OCI-LY7 (cell line): ENCODE results near the gene APOBEC3A. TPM values are rescaled to one million over a fixed set of nuclear protein-coding genes. Genes with fewer than 3 reads are reported as not detected.

Experiments
- BruUV-seq: library from RNA; stranded (reverse); fragments of 400-500 nt; replicated peaks from 2 replicates; lab custom pipeline; 2021; lab: Mats Ljungman, UMichigan
- CTCF ChIA-PET: fragments of 300-600 bp; sonication (Branson Sonifier 250); formaldehyde crosslinking; loops from one replicate; lab custom pipeline; 2022; ENCODE audit warnings: antibody characterized with exemption; ENCODE audit not compliant: unreplicated experiment; lab: Charles Lee
- POLR2A ChIA-PET: fragments of 300-600 bp; sonication (Branson Sonifier 250); formaldehyde crosslinking; loops from one replicate; lab custom pipeline; 2022; ENCODE audit warnings: antibody characterized with exemption; lab: Charles Lee
- DNase-seq: peaks from one replicate; pipeline ENCODE4 v3.0.0-alpha.2; 2015; ENCODE audit warnings: low spot score
- H2AFZ ChIP-seq: fragments of 200-600 bp; sonication (generic), shearing (Covaris generic); 2 replicates; pipeline ENCODE4 v1.6.1; 2014; ENCODE audit warnings: mild to moderate bottlenecking, antibody characterized with exemption, low read length, moderate library complexity
- H3K27ac ChIP-seq: fragments of 200-600 bp; sonication (generic); 2 replicates; pipeline ENCODE4 v1.5.1; 2014; ENCODE audit warnings: mixed run types, low read depth, mild to moderate bottlenecking, moderate library complexity, low read length, inconsistent platforms; ENCODE audit not compliant: poor library complexity, severe bottlenecking
- H3K36me3 ChIP-seq: fragments of 200-600 bp; sonication (generic); 2 replicates; pipeline ENCODE4 v1.6.1; 2014; ENCODE audit warnings: mild to moderate bottlenecking, antibody characterized with exemption, low read length, moderate library complexity, mixed read lengths; ENCODE audit not compliant: insufficient read depth
- H3K4me1 ChIP-seq: fragments of 200-600 bp; sonication (generic); 2 replicates; pipeline ENCODE4 v1.5.1; 2014; ENCODE audit warnings: mild to moderate bottlenecking, low read length; ENCODE audit not compliant: insufficient read depth, poor library complexity, severe bottlenecking
- H3K4me2 ChIP-seq: fragments of 200-600 bp; sonication (generic); 2 replicates; pipeline ENCODE4 v1.6.1; 2014; ENCODE audit warnings: mild to moderate bottlenecking, low read length
- H3K4me3 ChIP-seq: fragments of 200-600 bp; sonication (generic); 2 replicates; pipeline ENCODE4 v1.5.1; 2014; ENCODE audit warnings: mild to moderate bottlenecking, low read depth, low read length; ENCODE audit not compliant: poor library complexity, severe bottlenecking
- H3K79me2 ChIP-seq: fragments of 200-600 bp; sonication (generic); 2 replicates; pipeline ENCODE4 v1.6.1; 2016; ENCODE audit warnings: low read depth, mild to moderate bottlenecking, low read length, moderate library complexity, mixed read lengths; ENCODE audit not compliant: insufficient read depth
- H3K9me2 ChIP-seq: fragments of 200-600 bp; sonication (generic); 2 replicates; pipeline ENCODE4 v1.6.1; 2016; ENCODE audit warnings: mild to moderate bottlenecking, low read length, mixed read lengths; ENCODE audit not compliant: insufficient read depth
- H3K9me3 ChIP-seq: fragments of 200-600 bp; sonication (generic); 2 replicates; pipeline ENCODE4 v1.6.1; 2014; ENCODE audit warnings: mild to moderate bottlenecking, mixed run types, low read length, mixed read lengths
- H4K20me1 ChIP-seq: fragments of 200-600 bp; sonication (generic); 2 replicates; pipeline ENCODE4 v1.6.1; 2014; ENCODE audit warnings: mild to moderate bottlenecking, antibody characterized with exemption, low read length, moderate library complexity, mixed read lengths; ENCODE audit not compliant: insufficient read depth
- EZH2phosphoT487 ChIP-seq: fragments of 200-600 bp; sonication (generic); IDR thresholded peaks from 2 replicates; pipeline ENCODE4 v1.6.1; 2018; ENCODE audit warnings: low read depth, borderline replicate concordance, mild to moderate bottlenecking, mixed run types, antibody characterized with exemption, low read length, moderate library complexity, mixed read lengths
- intact Hi-C: fragments of 100-400 bp; cut with micrococcal nuclease; formaldehyde crosslinking; loops from one replicate; pipeline ENCODE4 v1.10.0; 2022; ENCODE audit not compliant: unreplicated experiment
- total RNA-seq, 2 experiments: library from RNA; depleted of rRNA in 1 of 2; stranded (reverse); fragments of >200 nt in 1 of 2; shearing (Covaris generic) in 1 of 2; gene quantifications; 2 replicates each; pipeline ENCODE4 v1.2.3, GENCODE V29; 2014 to 2022
- TF ChIP-seq, protein P1 (sequence below): fragments of 200-600 bp; sonication (generic); conservative IDR thresholded peaks from 2 replicates; pipeline ENCODE4 v1.5.1; 2014; ENCODE audit warnings: mild to moderate bottlenecking, antibody characterized with exemption, low read length, moderate library complexity, mixed read lengths

The APOBEC3A gene
- total RNA-seq, 2 experiments from 2014 or later = not detected

- Histone ChIP-seq H3K4me2 (no peak overlapping the region), H2AFZ (no peak overlapping the region), H3K79me2 (no peaks in the 10 kb centered on the region), H3K27ac (no peak overlapping the region), H3K9me3 (no peaks in the 10 kb centered on the region), H3K4me3 (no peak overlapping the region), H3K36me3 (no peaks in the 10 kb centered on the region), H4K20me1 (no peaks in the 10 kb centered on the region), H3K4me1 (peaks cover 6% of the 10 kb centered on the region), H3K9me2 (no peaks in the 10 kb centered on the region)
- BruUV-seq = no TSS peak
- ChIA-PET POLR2A (no interaction called here), CTCF (no interaction called here)
- intact Hi-C loops = no loop called here
- DNase-seq = no peak
- TF ChIP-seq EZH2phosphoT487 = no peak
Measured at GRCh38 chr22:38970551-38970950, 13.1 kb downstream of the APOBEC3A start.

DNA sequence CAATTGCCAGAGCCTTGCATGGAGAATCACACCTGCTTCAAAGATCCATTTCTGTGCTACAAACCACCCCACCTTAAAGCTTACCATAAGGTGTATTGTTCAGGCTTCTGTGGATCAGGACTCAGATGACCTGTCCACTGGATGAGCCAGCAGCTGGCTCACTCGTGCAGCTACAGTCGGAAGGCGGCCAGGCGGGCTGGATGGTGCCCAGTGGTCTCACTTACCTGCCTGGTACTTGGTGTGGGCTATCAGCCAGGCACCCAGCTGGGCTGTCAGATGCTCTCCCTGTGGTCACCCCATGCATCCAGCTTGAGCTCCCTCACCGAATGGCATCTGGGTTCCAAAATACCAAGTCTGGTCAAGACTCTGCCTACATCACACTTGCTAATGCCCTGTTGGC, 13.8 kb downstream of the APOBEC3A start:
- BruUV-seq = no TSS peak
- Histone ChIP-seq H4K20me1 (no peaks in the 10 kb centered on the region), H3K27ac (no peak overlapping the region), H3K4me1 (peaks cover 6% of the 10 kb centered on the region), H2AFZ (no peak overlapping the region), H3K9me2 (no peaks in the 10 kb centered on the region), H3K79me2 (no peaks in the 10 kb centered on the region), H3K36me3 (no peaks in the 10 kb centered on the region), H3K4me2 (no peak overlapping the region), H3K4me3 (no peak overlapping the region), H3K9me3 (no peaks in the 10 kb centered on the region)
- ChIA-PET POLR2A (interaction anchor here (0.6 kb wide), 1 partner anchor 13 kb away, joined by 3 read pairs; no protein-coding TSS in a partner anchor), CTCF (no interaction called here)
- DNase-seq = no peak
- TF ChIP-seq EZH2phosphoT487 = no peak
- TF ChIP-seq, protein P1, sequence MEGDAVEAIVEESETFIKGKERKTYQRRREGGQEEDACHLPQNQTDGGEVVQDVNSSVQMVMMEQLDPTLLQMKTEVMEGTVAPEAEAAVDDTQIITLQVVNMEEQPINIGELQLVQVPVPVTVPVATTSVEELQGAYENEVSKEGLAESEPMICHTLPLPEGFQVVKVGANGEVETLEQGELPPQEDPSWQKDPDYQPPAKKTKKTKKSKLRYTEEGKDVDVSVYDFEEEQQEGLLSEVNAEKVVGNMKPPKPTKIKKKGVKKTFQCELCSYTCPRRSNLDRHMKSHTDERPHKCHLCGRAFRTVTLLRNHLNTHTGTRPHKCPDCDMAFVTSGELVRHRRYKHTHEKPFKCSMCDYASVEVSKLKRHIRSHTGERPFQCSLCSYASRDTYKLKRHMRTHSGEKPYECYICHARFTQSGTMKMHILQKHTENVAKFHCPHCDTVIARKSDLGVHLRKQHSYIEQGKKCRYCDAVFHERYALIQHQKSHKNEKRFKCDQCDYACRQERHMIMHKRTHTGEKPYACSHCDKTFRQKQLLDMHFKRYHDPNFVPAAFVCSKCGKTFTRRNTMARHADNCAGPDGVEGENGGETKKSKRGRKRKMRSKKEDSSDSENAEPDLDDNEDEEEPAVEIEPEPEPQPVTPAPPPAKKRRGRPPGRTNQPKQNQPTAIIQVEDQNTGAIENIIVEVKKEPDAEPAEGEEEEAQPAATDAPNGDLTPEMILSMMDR = no peak
- intact Hi-C loops = no loop called here

- no peak overlapping the region for H3K4me3 ChIP-seq
- ChIA-PET POLR2A (no interaction called here), CTCF (no interaction called here)
- intact Hi-C loops = loop anchor here (2.0 kb wide), 1 partner anchor 101 kb away; no protein-coding TSS in a partner anchor
- H2AFZ ChIP-seq = no peak overlapping the region
- no peaks in the 10 kb centered on the region for H4K20me1 ChIP-seq
- H3K4me1 ChIP-seq = peaks cover 6% of the 10 kb centered on the region
- no peaks in the 10 kb centered on the region for H3K9me2 ChIP-seq
- no peak for DNase-seq
- no peak for TF ChIP-seq EZH2phosphoT487
- TF ChIP-seq, protein P1 = no peak
- no peaks in the 10 kb centered on the region for H3K36me3 ChIP-seq
- no peaks in the 10 kb centered on the region for H3K79me2 ChIP-seq
- BruUV-seq = no TSS peak
- H3K27ac ChIP-seq = no peak overlapping the region
- H3K4me2 ChIP-seq = no peak overlapping the region
- no peaks in the 10 kb centered on the region for H3K9me3 ChIP-seq
Measured at GRCh38 chr22:38971791-38972190, 14.4 kb downstream of the APOBEC3A start.
